Skin of body (tissue), 3 donors: ENCODE measurements around the gene ZNF692. TPM values are rescaled to one million over a fixed set of nuclear protein-coding genes. Genes with fewer than 3 reads are reported as not detected.
"Not testable (repeated sequence)": the region's sequence is repeated elsewhere in the genome, so short reads cannot be mapped to it uniquely, and the experiment has no call there.

Experiments used
- DNase-seq: peaks from one replicate; lab custom pipeline; 2025; lab: John Stamatoyannopoulos, UW
- small RNA-seq: library from RNA; depleted of rRNA; stranded (forward); fragments of <200 nt; gene quantifications from one replicate; pipeline ENCODE3, GENCODE V24; 2014; ENCODE audit warnings: low replicate concordance
- total RNA-seq: library from RNA; depleted of rRNA; stranded (reverse); fragments of >200 nt; gene quantifications from one replicate; pipeline ENCODE4 v1.2.3, GENCODE V29; 2014

The ZNF692 gene
- total RNA-seq, 1 donor from 2014 or later: 16.3 TPM

GRCh38 chr1:248810727-248811513, 48.0 kb downstream of the ZNF692 start:
- no peak for DNase-seq

- no peak for DNase-seq
Measured at GRCh38 chr1:248810000-248810726, 48.7 kb downstream of the ZNF692 start.

DNA sequence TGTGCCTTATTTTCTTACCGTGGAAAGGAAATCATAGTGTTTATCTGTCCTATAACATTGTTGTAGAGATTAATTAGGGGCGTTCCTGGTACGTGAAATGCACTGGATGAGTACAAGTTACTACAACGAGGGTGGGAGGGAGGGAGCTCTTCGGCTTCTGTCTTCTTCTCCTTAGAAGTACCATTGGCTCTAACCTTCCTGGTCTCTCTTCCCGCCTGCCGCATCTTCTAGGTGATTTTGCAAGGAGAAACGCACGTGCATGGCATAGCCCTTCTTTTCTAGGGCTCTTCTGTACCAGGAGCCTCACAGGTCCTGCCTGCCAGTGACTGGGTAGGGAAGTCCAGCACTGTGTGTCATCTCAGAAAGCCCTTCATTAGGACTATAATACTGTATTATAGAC, 50.0 kb downstream of the ZNF692 start:
- no peak for DNase-seq

DNA sequence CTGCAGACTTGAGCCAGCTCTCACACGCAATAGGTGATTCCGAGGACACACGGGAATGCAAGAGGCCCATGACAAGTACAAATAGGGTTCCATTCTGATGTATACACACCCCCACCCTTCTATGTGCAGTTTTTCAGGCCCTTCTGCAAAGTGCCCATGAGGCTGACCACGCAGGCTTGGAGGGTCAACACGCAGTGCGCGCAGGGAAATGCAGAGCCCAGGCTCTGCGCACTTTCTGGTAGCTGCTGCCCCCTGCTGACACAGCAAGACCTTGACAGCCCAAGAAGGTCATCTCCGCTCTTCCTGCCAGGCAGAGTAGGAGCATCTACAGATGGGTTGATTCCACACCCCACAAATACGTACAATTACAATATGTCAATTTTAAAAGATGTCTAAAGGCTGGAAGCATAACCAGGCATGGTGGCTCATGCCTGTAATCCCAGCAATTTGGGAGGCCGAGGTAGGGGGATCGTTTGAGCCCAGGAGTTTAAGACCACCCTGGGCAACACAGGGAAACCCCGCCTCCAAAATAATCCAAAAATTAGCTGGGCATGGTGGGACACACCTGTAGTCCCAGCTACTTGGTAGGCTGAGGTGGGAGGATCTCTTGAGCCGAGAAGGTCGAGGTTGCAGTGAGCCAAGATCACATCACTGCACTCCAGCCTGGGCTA, 51.7 kb downstream of the ZNF692 start:
- DNase-seq: no peak

GRCh38 chr1:248805876-248806275, 53.0 kb downstream of the ZNF692 start:
- no peak for DNase-seq

GRCh38 chr1:248804771-248805681, 53.9 kb downstream of the ZNF692 start:
- no peak for DNase-seq

- DNase-seq: not testable (repeated sequence)
Measured at GRCh38 chr1:248803501-248803900, 55.4 kb downstream of the ZNF692 start.

DNA sequence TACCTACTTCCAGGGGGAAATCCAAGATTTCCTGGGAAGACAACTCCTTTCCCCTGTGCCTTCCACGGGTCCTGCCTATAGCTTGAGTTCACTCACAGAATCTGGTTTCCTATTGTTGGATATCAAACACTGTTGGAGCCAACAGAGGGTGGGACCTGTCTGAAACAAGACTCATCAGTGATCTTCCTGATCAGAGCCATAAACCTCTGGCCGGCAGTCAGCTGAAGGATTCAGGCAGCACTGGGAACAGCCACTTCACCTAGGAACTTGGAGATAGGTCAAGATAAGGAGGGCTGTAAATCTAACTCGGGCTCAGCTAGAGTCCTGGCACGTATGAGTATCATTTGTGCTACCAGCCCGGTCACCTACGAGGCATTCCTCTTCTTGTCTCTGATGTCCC, 56.4 kb downstream of the ZNF692 start:
- DNase-seq: no peak

DNA sequence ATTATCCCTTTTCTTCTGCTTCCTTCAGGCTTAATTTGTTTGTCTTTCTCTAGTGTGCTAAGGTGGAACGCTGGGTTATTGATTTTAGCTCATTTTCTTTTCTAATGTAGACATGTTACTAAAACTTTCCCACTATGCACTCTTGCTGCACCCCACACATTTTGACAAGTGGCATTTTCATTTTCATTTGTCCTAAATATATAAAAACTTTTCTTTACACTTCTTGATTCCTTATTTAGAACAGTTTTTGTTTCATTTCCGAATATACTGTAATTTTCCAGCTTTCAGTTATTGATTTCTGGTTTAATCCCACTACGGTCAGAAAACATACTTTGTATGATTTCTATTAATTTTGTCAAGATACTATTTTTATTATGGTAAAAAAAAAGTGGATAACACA, 58.4 kb downstream of the ZNF692 start:
- no peak for DNase-seq

Small RNA genes within 50 kb of the gene (small RNA-seq; reads per million reads assigned to genes)
- gene MIR3124: not detected

Other genes starting within 250 kb of the ZNF692 start
- not detected for gene OR2T11, start 224.0 kb downstream of the ZNF692 start, total RNA-seq
- gene OR2T35, start 213.8 kb downstream of the ZNF692 start, total RNA-seq: not detected
- not detected for gene OR2T27, start 203.6 kb downstream of the ZNF692 start, total RNA-seq
- gene OR14I1, start 156.3 kb downstream of the ZNF692 start, total RNA-seq: not detected
- gene LYPD8, start 103.3 kb downstream of the ZNF692 start, total RNA-seq: not detected
- gene SH3BP5L, start 33.2 kb downstream of the ZNF692 start, total RNA-seq: 10.4 TPM
- gene ZNF672, start 20.9 kb downstream of the ZNF692 start, total RNA-seq: 11.2 TPM
- gene PGBD2, start 47.1 kb upstream of the ZNF692 start, total RNA-seq: 5.3 TPM